H1 (cell line): ENCODE results near the gene PIEZO1. TPM values are rescaled to one million over a fixed set of nuclear protein-coding genes. Genes with fewer than 3 reads are reported as not detected.

ENCODE experiments used
- CTCF ChIA-PET: fragments of 300-600 bp; sonication (Branson Sonifier 250); formaldehyde crosslinking; loops from one replicate; lab custom pipeline; 2021; ENCODE audit not compliant: partially characterized antibody; lab: Charles Lee
- POLR2A ChIA-PET: fragments of 300-600 bp; sonication (Branson Sonifier 250); formaldehyde crosslinking; loops from one replicate; lab custom pipeline; 2021; ENCODE audit warnings: inconsistent platforms; ENCODE audit not compliant: partially characterized antibody; lab: Charles Lee
- DNase-seq, 2 experiments: peaks; one replicate each; pipeline versions ENCODE4 v3.0.0 to v3.0.0-alpha.2; 2010 to 2022; ENCODE audit warnings: low spot score in 2 of 2, low read depth in 1 of 2, mixed read lengths in 1 of 2
- FAIRE-seq: peaks from 2 replicates; lab custom pipeline; 2011; peaks lifted over from hg19 to GRCh38; lab: Jason Lieb, UNC
- H2AFZ ChIP-seq: 2 replicates; pipeline ENCODE4 v1.8.1; 2012; ENCODE audit warnings: low read length, inconsistent platforms
- H2AK5ac ChIP-seq: 2 replicates; pipeline ENCODE4 v1.6.1; 2013; ENCODE audit warnings: low read depth, low read length
- H2BK120ac ChIP-seq: replicated peaks from 2 replicates; pipeline ENCODE3; 2013; ENCODE audit warnings: low read depth, low read length, inconsistent platforms
- H2BK12ac ChIP-seq: 2 replicates; pipeline ENCODE4 v1.6.1; 2013; ENCODE audit warnings: low read depth, low read length
- H2BK15ac ChIP-seq: 2 replicates; pipeline ENCODE4 v1.6.1; 2013; ENCODE audit warnings: low read length
- H2BK20ac ChIP-seq: 2 replicates; pipeline ENCODE4 v1.6.1; 2013; ENCODE audit warnings: low read length
- H2BK5ac ChIP-seq: 2 replicates; pipeline ENCODE4 v1.6.1; 2013; ENCODE audit warnings: low read depth, low read length
- H3K14ac ChIP-seq: 2 replicates; pipeline ENCODE4 v1.6.1; 2013; ENCODE audit warnings: inconsistent platforms; ENCODE audit not compliant: insufficient read length
- H3K18ac ChIP-seq: 2 replicates; pipeline ENCODE4 v1.6.1; 2013; ENCODE audit warnings: low read length; ENCODE audit errors: extremely low read depth
- H3K23ac ChIP-seq: 2 replicates; pipeline ENCODE4 v1.6.1; 2013; ENCODE audit warnings: inconsistent platforms; ENCODE audit not compliant: insufficient read length
- H3K23me2 ChIP-seq: 2 replicates; pipeline ENCODE4 v1.6.1; 2013; ENCODE audit warnings: low read depth, low read length
- H3K27ac ChIP-seq: 2 replicates; pipeline ENCODE4 v1.6.1; 2011; ENCODE audit warnings: low read depth, low read length, inconsistent platforms
- H3K27me3 ChIP-seq, 4 experiments: replicated peaks in 1 of 4; 1 replicate in 1 of 4; 2 replicates in 3 of 4; pipeline versions ENCODE4 v1.6.1 to v1.8.1; 2011 to 2013; ENCODE audit warnings: low read length in 3 of 4, mild to moderate bottlenecking in 3 of 4, inconsistent platforms in 2 of 4, mixed read lengths in 2 of 4, moderate library complexity in 1 of 4; ENCODE audit not compliant: control insufficient read depth in 3 of 4, insufficient read depth in 3 of 4; ENCODE audit errors: extremely low read depth in 1 of 4
- H3K36me3 ChIP-seq, 4 experiments: 2 replicates each; pipeline versions ENCODE4 v1.6.1 to v1.8.1; 2011 to 2013; ENCODE audit warnings: mild to moderate bottlenecking in 4 of 4, low read length in 3 of 4, moderate library complexity in 2 of 4, control low read depth in 1 of 4, inconsistent platforms in 1 of 4; ENCODE audit not compliant: insufficient read depth in 4 of 4, control insufficient read depth in 2 of 4
- H3K4ac ChIP-seq: replicated peaks from 2 replicates; pipeline ENCODE3; 2013; ENCODE audit warnings: low read length, low read depth, mixed read lengths, inconsistent platforms; ENCODE audit not compliant: insufficient read length
- H3K4me1 ChIP-seq, 4 experiments: replicated peaks in 1 of 4; 1 replicate in 1 of 4; 2 replicates in 3 of 4; pipeline versions ENCODE4 v1.6.1 to v1.8.1; 2011 to 2013; ENCODE audit warnings: low read length in 3 of 4, inconsistent platforms in 2 of 4, mixed read lengths in 1 of 4; ENCODE audit not compliant: insufficient read depth in 4 of 4, control insufficient read depth in 3 of 4
- H3K4me2 ChIP-seq, 2 experiments: 2 replicates each; pipeline versions ENCODE4 v1.6.1 to v1.8.1; 2011 to 2013; ENCODE audit warnings: low read depth in 2 of 2, low read length in 2 of 2, control low read depth in 1 of 2, inconsistent platforms in 1 of 2, mild to moderate bottlenecking in 1 of 2; ENCODE audit not compliant: insufficient read depth in 1 of 2
- H3K4me3 ChIP-seq, 4 experiments: fragments of 200-600, 300-600 bp in 1 of 4; sonication (generic), shearing (Covaris generic), sonication (Bioruptor Twin) in 1 of 4; 2 replicates each; pipeline versions ENCODE4 v1.5.1 to v1.8.1; 2011 to 2016; ENCODE audit warnings: low read length in 4 of 4, low read depth in 3 of 4, control low read depth in 2 of 4, inconsistent platforms in 2 of 4, mild to moderate bottlenecking in 2 of 4, mixed read lengths in 1 of 4, moderate library complexity in 1 of 4; ENCODE audit not compliant: insufficient read depth in 2 of 4; ENCODE audit errors: extremely low read depth in 1 of 4
- H3K56ac ChIP-seq: replicated peaks from 2 replicates; pipeline ENCODE3; 2013; ENCODE audit warnings: low read depth, mild to moderate bottlenecking, mixed read lengths, low read length, inconsistent platforms; ENCODE audit not compliant: insufficient read length
- H3K79me1 ChIP-seq: 2 replicates; pipeline ENCODE4 v1.6.1; 2013; ENCODE audit warnings: low read depth, low read length, control low read depth
- H3K79me2 ChIP-seq, 2 experiments: 2 replicates each; pipeline versions ENCODE4 v1.6.1 to v1.8.1; 2012 to 2013; ENCODE audit warnings: low read length in 2 of 2, mild to moderate bottlenecking in 2 of 2, inconsistent platforms in 1 of 2; ENCODE audit not compliant: insufficient read depth in 2 of 2, control insufficient read depth in 1 of 2
- H3K9ac ChIP-seq, 4 experiments: replicated peaks in 1 of 4; 1 replicate in 1 of 4; 2 replicates in 3 of 4; pipeline versions ENCODE4 v1.6.1 to v1.8.1; 2011 to 2013; ENCODE audit warnings: low read depth in 3 of 4, low read length in 3 of 4, control low read depth in 2 of 4, mild to moderate bottlenecking in 2 of 4, moderate library complexity in 2 of 4, inconsistent platforms in 1 of 4; ENCODE audit errors: extremely low read depth in 1 of 4
- H3K9me3 ChIP-seq, 2 experiments: 2 replicates each; pipeline versions ENCODE4 v1.6.1 to v1.8.1; 2012 to 2013; ENCODE audit warnings: mild to moderate bottlenecking in 2 of 2, moderate library complexity in 2 of 2, control low read depth in 1 of 2, inconsistent platforms in 1 of 2, low read depth in 1 of 2, low read length in 1 of 2, mixed read lengths in 1 of 2; ENCODE audit not compliant: insufficient read depth in 2 of 2
- H4K20me1 ChIP-seq, 2 experiments: replicated peaks in 1 of 2; 2 replicates each; pipeline versions ENCODE3 to v1.8.1; 2011 to 2013; ENCODE audit warnings: inconsistent platforms in 2 of 2, low read length in 2 of 2, mild to moderate bottlenecking in 1 of 2; ENCODE audit not compliant: insufficient read depth in 2 of 2, control insufficient read depth in 1 of 2
- H4K5ac ChIP-seq: 2 replicates; pipeline ENCODE4 v1.6.1; 2013; ENCODE audit warnings: low read length, low read depth, mixed read lengths, inconsistent platforms; ENCODE audit not compliant: insufficient read length
- H4K8ac ChIP-seq: 2 replicates; pipeline ENCODE4 v1.8.0; 2013; ENCODE audit warnings: mild to moderate bottlenecking, moderate library complexity, low read length, inconsistent platforms; ENCODE audit not compliant: insufficient read depth; ENCODE audit errors: extremely low read depth
- H4K91ac ChIP-seq: replicated peaks from 2 replicates; pipeline ENCODE3; 2013; ENCODE audit warnings: low read length, mixed read lengths, inconsistent platforms; ENCODE audit not compliant: insufficient read length
- CBX8 ChIP-seq: fragments of 300-800, 300-1000 bp; sonication (generic); IDR thresholded peaks from 2 replicates; pipeline ENCODE4 v1.7.1; 2016; ENCODE audit warnings: low read depth, low read length, borderline replicate concordance
- CREB1 ChIP-seq: IDR thresholded peaks from 2 replicates; pipeline ENCODE4 v1.6.1; 2012; ENCODE audit warnings: inconsistent platforms
- JUN ChIP-seq: IDR thresholded peaks from 2 replicates; pipeline ENCODE4 v1.6.1; 2011; ENCODE audit warnings: low read depth, mild to moderate bottlenecking, improper control_type of control experiment, low read length
- JUND ChIP-seq: IDR thresholded peaks from 2 replicates; pipeline ENCODE4 v1.6.1; 2011; ENCODE audit warnings: mild to moderate bottlenecking, improper control_type of control experiment, low read length
- KDM1A ChIP-seq: fragments of 200-600, 300-600 bp; sonication (generic); IDR thresholded peaks from 2 replicates; pipeline ENCODE4 v1.7.1; 2016; ENCODE audit warnings: mild to moderate bottlenecking, low read length, borderline replicate concordance
- POU5F1 ChIP-seq: IDR thresholded peaks from 2 replicates; pipeline ENCODE4 v1.6.1; 2011; ENCODE audit warnings: low read depth, mild to moderate bottlenecking, low read length, moderate library complexity
- RAD21 ChIP-seq, 2 experiments: IDR thresholded peaks in 1 of 2; conservative IDR thresholded peaks in 1 of 2; 2 replicates each; pipeline ENCODE4 v1.6.1; 2011; ENCODE audit warnings: low read depth in 2 of 2, low read length in 2 of 2, improper control_type of control experiment in 1 of 2, inconsistent platforms in 1 of 2, mild to moderate bottlenecking in 1 of 2, moderate library complexity in 1 of 2
- SRF ChIP-seq: IDR thresholded peaks from 2 replicates; pipeline ENCODE4 v1.6.1; 2011; ENCODE audit warnings: mild to moderate bottlenecking, low read depth, low read length, moderate library complexity
- TAF7 ChIP-seq: optimal IDR thresholded peaks from 2 replicates; pipeline ENCODE3; 2011; ENCODE audit warnings: low read depth, mild to moderate bottlenecking, inconsistent platforms, low read length, moderate library complexity, borderline replicate concordance
- WGBS, 2 experiments: shearing (Covaris generic) in 1 of 2; methylation state at CpG; one replicate each; pipeline versions ENCODE4 v1.1.6 to v1.1.7; 2013 to 2015; ENCODE audit warnings: low lambda C conversion rate in 2 of 2, mixed read lengths in 2 of 2, inconsistent platforms in 1 of 2, low coverage in 1 of 2, missing lambda C conversion rate in 1 of 2; ENCODE audit not compliant: insufficient replicate concordance in 2 of 2, insufficient coverage in 1 of 2, insufficient read length in 1 of 2; ENCODE audit errors: extremely low coverage in 1 of 2, missing lambda C conversion rate in 1 of 2; 5-methylcytosine and 5-hydroxymethylcytosine counted together
- polyA plus RNA-seq, 7 experiments: library from polyadenylated mRNA; depleted of rRNA in 3 of 7; stranded (reverse) in 5 of 7; unstranded in 2 of 7; fragments of >200 nt in 5 of 7; fragments of 200-250 nt in 2 of 7; gene quantifications; 1 replicate in 5 of 7; 2 replicates in 1 of 7; 4 replicates in 1 of 7; pipeline versions ENCODE4 v1.2.1 to v1.2.3, GENCODE V29; 2011 to 2013; ENCODE audit warnings: missing spikeins in 2 of 7, mixed read lengths in 2 of 7
- total RNA-seq: library from RNA; stranded (reverse); fragmentation: NEBNext Ultra II Directional; extraction: Animal tissue kit (Norgen Biotek cat#: 25700); gene quantifications from 2 replicates; pipeline ENCODE4 v1.2.1, GENCODE V29; 2021
- TF ChIP-seq, protein P1 (sequence below): IDR thresholded peaks from 2 replicates; pipeline ENCODE4 v1.6.1; 2011; ENCODE audit warnings: low read depth, mild to moderate bottlenecking, low read length; ENCODE audit not compliant: insufficient read depth

Gene PIEZO1
- total and polyA plus RNA-seq, 2 of the 8 experiments (the other 6 are each of a cell fraction or from before 2014, with no cell fraction given), result 42.3 to 67.5 TPM

DNA sequence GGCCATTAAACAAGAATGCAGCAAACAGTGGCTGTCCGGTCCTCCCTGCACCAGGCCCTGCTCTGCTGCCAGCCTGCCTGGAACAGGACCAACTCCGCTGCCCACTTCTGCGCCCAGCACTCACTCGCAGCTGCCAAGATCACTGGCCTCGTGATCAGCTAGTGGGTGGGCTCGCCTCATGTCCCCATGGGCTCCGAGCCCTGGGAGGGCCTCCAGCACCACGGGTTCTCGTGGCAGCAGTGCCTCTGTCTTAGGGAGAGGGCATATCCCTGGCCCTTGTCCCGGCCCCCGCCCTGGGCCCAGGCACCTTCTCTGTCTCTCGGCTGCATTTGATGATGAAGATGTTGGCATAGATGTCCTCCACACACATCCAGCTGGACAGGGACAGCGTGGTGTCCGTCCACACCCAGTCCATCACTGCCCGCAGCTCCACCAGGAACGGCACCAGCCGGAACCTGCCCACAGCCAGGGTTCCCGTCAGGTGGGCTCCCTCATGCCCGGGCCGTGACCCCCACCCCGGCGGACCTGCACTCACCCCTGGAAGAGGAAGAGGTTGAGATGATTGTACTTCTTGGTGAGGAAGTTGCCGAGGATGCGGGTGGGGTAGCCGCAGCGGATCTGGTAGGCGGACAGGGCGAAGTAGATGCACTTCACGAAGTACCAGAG is 65.6 kb downstream of the PIEZO1 start:
- H4K8ac ChIP-seq, result no peak overlapping the region
- H3K79me2 ChIP-seq, result no peaks in the 10 kb centered on the region
- no peak overlapping the region for H3K27ac ChIP-seq
- no peaks in the 10 kb centered on the region for H3K23me2 ChIP-seq
- WGBS, 2 experiments, result 93% methylated on average over 26 of the region's 29 CpGs; no CpG with 5 or more reads in 1 of the 2 experiments
- POLR2A ChIA-PET, result interaction anchor here (1.0 to 1.2 kb wide), 3 partner anchors 10 to 56 kb away, joined by 3 read pairs; partner anchors contain the start of gene MVD
- no peak for TF ChIP-seq POU5F1
- TF ChIP-seq KDM1A, result no peak
- no peak for TF ChIP-seq JUN
- no peak for TF ChIP-seq CREB1
- TF ChIP-seq JUND, result no peak
- TF ChIP-seq, protein P1, sequence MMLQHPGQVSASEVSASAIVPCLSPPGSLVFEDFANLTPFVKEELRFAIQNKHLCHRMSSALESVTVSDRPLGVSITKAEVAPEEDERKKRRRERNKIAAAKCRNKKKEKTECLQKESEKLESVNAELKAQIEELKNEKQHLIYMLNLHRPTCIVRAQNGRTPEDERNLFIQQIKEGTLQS, result no peak
- no peak for TF ChIP-seq TAF7
- no peak for TF ChIP-seq SRF
- no peak for TF ChIP-seq CBX8
- no peak for TF ChIP-seq RAD21 (IDR thresholded peaks at IDR 0.05 in 1 of 2, conservative IDR thresholded peaks at IDR 0.05 in 1 of 2; ENCODE audit: low read depth in 2 of 2, low read length in 2 of 2)
- TF ChIP-seq, all 59 proteins: peak for 0
- Histone ChIP-seq H2BK120ac (no peak overlapping the region), H4K20me1 (peaks cover 2 to 12% of the 10 kb centered on the region in 2 experiments), H3K27me3 (no peaks in the 10 kb centered on the region), H2BK5ac (no peak overlapping the region), H3K14ac (no peak overlapping the region), H3K36me3 (peaks cover 4 to 47% (median 25%) of the 10 kb centered on the region in 4 experiments; a peak in 6 of 8 replicates), H2BK15ac (no peak overlapping the region), H3K4me3 (no peak overlapping the region), H3K79me1 (no peaks in the 10 kb centered on the region), H3K4me1 (no peaks in the 10 kb centered on the region), H3K4me2 (no peak overlapping the region), H3K4ac (no peak overlapping the region), H3K9me3 (no peaks in the 10 kb centered on the region), H3K23ac (no peak overlapping the region), H2AK5ac (no peak overlapping the region), H2BK12ac (no peak overlapping the region), H2BK20ac (no peak overlapping the region), H4K91ac (no peak overlapping the region), H4K5ac (no peak overlapping the region), H3K9ac (no peak overlapping the region), H3K18ac (no peak overlapping the region), H2AFZ (no peak overlapping the region), H3K56ac (no peak overlapping the region)
- FAIRE-seq (no peak), DNase-seq (no peak)
- CTCF ChIA-PET, result interaction anchor here (1.3 to 2.5 kb wide), 5 partner anchors 14 to 110 kb away, joined by 3 to 10 read pairs (median 5); no protein-coding TSS in a partner anchor
